Body of pancreas (tissue), 4 donors: ENCODE measurements around the gene MIEF2.

Experiments used
- CTCF ChIP-seq, 7 experiments: fragments of 450-650 bp in 4 of 7; fragments of 200-600 bp in 3 of 7; sonication (generic) in 3 of 7; IDR thresholded peaks; one replicate each; pipeline ENCODE4 v1.5.1; 2016 to 2019; ENCODE audit warnings: antibody characterized with exemption in 7 of 7
- POLR2A ChIP-seq, 3 donors: fragments of 450-650 bp; IDR thresholded peaks; one replicate each; pipeline ENCODE4 v1.6.1; 2016; ENCODE audit warnings: antibody characterized with exemption in 3 of 3, mild to moderate bottlenecking in 2 of 3

- TF ChIP-seq CTCF (IDR thresholded peaks at IDR 0.05), result no peak
- no peak for TF ChIP-seq POLR2A (IDR thresholded peaks at IDR 0.05)
Measured at GRCh38 chr17:18256776-18257175, 3.7 kb upstream of the MIEF2 start.
